Measurements from ENCODE around the gene TTLL11.

The TTLL11 gene

DNA sequence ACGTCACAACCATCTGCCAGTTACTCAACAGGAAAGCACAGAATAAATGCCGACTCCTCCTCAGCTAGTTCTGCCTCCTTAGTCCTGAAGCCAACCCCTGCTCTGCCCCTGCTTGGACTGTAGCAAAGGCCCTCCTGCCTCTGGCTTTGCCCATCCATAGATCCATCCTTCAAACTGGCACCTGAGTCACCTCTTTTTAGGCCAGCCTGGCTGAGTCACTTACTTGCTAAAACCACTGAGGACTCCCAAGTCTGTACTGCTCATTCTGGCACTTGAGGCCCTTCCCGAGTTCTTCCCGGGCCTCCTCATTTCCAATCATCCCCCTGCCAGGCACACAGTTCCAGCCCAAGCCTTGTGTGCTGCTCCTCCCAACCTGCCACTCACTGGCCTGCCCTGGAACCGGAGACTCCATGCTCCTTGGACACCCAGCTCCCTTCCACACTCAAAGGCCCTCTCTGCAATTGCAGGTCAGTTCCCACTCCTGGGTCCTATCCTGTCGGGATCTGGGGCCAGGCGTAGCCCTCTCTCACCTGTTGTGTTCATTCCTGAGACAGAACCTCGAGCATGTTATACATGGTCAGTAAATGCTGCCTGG is 221.6 kb downstream of the TTLL11 start:
- DNase-seq, result no peak

DNA sequence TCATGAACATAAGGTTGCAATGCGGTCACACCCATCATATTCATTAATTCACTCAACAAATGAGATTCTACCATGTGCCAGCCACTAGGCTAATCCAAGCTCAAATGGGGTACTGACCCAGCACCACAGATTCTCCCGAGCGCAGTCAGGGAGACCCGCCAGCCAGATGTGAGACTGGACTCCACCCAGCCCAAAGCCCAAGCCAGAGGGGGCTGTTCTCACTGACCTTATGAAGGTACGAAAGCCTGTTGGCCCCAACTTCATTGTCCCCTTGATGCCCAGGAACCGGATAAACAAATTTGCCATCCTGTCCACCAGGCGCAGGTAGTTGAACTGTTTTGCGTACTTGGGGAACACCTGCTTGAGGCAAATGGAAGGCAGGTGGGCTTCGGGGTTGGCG is 222.8 kb downstream of the TTLL11 start:
- no peak for DNase-seq

DNA sequence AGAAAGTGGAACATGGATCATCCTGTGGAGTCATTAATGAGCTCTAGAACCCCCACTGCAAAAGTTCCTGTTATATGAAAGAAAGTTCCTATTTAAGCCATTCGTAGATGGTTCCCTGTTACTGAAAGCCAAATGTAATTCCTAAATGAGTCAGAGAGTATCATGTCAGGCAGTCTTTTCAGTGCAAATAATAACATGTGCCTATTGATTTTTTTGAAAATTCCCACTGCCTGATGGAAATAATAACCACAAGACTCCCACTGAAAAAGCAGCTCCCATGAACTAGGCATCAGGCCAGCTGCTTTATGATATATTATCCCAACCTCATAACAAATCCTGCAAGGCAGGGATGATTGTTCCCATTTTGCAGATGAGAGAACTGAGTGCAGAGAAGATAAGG is 224.5 kb downstream of the TTLL11 start:
- no peak for DNase-seq

DNA sequence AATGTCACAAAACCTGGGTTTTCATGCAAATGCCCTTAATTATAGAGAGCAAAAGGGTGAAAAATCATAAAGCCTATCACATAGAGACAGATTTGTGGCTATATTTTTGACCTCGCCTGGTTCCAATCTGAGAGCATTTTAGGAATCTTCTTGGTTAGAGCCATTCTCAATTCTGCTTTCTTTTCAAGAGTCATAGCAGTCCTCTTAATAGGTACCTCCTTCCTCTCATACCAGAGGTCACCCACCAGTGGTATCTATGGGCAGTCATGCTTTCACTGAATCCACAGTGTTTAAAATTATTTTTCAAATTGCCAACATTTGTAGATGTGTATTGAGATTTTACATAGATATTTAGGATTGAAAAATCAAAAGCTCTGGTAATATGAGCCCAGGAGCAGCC is 226.2 kb downstream of the TTLL11 start:
- DNase-seq, result no peak

DNA sequence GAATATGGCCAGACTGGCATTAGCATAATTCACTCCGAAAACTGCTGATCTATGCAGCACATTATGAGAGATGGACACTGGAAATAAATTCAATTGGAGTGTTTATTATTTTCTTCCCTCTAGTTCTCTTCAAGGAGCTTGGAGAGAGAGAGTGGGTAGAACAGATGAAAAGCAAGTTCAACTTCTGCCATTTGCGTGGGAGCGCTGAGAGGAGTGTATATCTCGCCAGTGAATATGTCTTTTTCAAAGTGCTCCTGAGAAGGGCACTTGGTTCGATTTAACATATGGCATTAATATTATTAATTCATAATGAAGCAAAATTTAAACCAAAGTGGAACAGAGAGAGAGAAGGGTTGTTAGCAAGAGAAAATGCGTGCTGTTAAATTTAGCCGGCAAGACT is 227.2 kb downstream of the TTLL11 start:
- DNase-seq, result no peak

DNA sequence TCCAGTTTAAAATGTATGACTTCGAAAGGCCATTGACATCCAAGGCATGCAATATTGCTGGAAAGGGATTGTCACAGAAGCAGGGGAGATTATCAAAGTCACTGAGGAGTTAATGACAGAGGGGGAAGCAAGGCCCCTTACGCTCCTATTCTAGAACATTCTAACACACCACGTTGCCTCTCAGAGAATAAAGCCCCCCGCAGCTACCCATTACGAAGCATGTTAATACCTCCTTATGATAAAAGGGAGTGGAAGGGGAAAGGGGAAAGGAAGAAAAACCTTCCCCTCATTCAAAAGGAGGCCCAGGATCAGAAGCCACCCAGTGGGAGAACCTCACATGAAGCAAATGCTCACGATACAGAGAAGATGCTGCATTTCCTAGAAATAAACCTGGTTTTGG is 228.0 kb downstream of the TTLL11 start:
- no peak for DNase-seq

DNA sequence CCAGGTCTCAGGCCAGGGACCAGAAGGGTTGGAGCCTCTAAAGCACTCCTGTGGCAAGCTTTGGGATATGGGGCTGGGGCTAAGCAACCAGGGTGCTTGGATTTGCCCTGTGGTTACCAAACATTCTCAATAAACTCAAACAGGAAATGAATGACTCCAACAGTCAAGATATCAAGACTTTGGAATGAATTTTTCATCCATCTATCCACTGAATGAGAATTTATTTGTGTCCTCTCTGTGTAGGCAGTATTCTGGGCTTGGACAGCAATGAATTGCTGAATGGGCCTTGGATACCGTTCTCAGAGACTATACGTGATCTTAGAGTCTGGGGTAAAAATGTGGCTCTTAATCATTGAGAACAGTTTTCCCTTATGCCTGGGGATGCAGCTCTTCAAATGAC is 229.2 kb downstream of the TTLL11 start:
- DNase-seq, result no peak

DNA sequence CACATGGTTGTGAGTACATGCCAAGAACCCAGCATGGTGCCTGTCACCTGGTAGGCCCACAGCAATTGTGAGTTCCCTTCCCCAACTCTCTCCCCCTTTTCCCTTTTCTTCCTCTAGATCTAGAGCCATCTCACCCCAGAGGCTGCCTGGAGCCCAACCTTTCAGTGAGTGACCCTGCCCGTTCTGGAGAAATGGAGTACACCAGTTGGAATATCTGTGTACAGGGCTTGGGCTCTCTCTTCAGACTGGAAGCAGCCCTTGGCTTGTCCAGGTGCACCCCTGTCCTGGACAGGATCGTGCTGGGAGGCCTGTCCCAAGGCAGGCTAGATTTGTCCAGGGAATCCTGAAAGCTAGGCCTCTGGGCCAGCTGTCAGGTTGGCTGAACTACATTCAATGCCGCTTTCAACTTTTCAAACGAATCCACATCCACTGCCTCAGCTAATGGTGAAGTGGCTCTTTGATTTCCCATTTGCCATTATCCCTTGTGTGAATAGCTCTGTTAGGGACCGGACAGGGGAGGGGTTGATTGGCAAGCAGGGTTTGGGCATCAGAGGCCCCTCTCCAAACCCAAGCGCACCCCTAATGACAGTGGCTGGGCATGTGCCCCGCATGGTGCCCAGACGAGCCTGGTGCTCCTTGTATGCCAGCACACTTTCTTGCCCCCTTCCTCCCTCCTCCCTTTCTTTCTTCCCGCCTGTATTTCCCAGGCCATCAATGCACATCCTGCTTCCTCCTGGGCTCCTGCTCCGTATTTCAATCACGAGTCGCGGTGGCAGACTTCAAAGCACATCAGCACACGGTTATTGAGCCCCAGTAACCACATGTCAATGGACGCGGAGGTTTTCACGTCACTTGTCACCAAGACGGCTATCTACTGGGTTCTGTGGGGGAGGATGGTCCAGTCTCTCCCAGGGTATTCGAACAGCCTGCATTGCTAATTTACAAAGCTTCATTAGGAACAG is 230.5 kb downstream of the TTLL11 start:
- no peak for DNase-seq

DNA sequence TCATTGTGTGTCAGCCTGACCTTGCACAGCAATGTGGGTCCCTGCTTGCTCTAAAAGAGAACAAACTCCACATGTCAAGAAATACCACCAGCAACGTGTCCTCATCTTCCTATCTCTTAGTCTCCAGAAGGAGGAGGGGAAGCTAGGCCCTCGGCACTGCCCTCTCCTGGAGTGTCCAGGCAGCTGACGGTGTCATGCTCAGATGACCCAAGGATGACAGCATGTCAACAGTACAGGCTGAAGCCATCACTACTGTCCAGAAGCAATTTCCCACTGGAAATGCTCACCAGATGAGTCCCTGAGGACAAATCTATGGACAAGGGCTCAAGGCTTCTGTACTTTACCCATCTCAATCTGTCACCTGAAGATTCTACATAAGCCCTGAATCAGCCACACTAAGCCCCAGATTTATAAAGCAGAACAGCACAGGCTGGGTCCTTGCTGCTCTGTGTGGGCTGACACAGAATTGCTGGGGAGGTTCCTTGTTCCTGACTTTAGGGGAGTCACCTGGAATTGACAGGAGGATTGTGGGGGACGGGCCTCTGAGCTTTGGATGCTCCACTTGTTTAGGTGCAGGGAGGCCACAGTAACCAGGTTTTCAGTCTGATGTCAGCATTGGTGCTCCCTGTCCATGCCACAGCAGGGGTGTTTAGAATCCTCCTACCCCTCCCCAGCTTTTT is 231.5 kb downstream of the TTLL11 start:
- DNase-seq, result no peak

DNA sequence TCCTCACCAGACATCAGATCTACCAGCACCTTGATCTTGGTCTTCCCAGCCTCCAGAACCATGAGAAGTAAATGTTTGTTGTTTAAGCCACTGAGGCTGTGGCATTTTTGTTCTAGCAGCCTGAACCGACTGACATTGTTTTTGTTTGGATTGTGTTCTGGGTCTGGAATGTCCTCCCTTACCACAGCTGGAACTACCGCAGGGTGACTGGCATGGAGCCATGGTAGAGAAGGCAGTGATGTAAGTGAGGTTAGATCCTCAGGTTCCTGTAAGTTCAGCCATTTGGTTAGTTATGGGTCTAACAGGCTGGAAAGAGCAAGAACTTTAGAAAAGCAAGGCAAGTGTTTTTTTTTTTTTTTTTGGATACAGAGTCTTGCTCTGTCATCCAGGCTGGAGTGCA is 232.4 kb downstream of the TTLL11 start:
- no peak for DNase-seq

DNA sequence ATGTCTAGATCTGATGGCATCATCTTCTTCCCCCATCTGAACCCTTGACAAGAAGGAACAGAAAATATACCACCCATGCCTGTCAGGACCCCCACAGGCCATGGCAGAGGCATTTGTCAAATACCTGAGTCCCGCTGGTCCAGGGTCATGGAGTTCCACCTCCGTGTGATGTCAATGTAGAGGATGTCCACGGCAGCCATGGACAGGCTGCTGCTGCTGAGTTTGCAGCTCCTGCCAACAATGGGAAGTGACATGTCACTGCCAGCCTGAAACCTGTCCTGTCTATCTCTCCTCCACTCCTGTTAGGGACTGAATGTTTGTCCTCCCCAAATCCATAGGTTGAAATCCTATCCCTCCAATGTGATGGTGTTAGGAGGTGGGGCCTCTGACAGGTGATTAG is 232.9 kb downstream of the TTLL11 start:
- DNase-seq, result no peak

DNA sequence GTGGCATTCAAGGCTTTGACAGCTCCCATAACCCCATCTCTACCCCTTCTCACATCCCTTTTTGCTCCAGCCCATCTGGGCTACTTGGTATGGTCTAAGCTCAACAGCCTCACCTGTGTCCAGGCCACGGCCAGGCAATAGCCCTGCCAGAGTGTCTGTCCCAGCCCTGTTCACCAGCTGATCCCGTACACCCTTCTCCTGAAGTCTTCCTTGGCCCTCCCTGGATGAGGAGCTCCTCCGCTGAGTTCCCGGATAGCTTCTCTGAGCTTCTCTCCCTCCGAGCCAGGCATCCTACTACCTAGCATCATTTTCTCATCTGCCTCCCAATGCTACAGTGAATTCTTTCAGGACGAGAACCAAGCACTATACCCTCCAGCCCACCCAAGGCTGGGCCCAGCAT is 233.5 kb downstream of the TTLL11 start:
- no peak for DNase-seq

DNA sequence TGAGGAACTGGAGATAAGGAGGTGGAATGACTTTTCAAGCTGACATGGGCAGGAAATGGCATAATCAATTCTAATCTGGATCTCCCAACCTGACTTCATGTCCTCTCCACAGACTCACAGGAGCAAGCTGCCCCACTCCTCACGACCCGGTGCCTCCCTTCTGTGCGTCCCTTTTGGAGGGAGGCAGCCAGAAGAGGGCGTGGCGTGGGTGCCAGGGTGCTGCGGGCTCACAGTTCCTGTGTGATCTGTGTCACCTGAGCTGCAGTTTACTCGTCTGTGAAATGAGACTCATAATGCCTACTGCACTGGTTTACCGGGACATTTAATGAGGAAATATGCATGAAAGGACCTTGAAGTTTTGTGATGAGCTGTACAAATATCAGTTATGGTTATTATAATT is 234.3 kb downstream of the TTLL11 start:
- DNase-seq, result no peak

DNA sequence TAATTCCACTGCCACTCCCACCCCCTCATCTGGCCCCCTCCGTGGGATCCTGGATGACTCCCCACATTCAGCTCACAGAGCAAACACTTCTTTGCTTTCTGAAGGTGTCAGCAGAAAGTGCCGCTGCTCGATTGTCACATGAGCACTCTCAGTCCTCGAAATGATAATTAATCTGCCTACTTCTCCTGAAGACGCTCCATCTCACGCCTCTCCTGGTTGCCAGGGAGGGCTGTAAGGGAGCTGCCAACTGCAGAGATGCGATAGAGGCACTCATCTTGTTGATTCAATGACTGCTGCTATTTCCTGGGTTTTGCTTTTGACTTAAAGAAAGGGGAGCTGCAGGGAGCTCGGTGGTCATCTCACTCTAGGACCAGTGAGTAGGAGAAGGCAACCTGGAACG is 235.2 kb downstream of the TTLL11 start:
- DNase-seq, result no peak

DNA sequence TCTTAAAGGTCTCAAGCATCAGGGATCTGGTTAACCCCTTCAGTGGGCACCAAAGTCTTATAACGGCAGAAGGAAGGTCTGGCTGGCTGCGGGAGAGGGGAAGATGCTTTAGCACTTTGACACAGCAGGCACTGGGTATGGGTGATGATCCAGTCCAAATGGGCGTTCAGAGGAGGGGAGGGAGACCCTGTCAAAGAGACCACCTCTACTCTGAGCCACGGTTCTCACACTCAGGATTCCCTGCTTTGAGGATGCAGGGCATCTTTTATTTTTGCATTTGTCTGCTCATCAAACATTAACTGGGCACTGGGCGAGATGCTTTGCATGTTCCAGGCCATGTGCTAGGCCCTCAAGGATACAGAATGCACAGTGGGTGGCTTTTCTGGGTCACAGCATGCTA is 237.6 kb downstream of the TTLL11 start:
- no peak for DNase-seq

DNA sequence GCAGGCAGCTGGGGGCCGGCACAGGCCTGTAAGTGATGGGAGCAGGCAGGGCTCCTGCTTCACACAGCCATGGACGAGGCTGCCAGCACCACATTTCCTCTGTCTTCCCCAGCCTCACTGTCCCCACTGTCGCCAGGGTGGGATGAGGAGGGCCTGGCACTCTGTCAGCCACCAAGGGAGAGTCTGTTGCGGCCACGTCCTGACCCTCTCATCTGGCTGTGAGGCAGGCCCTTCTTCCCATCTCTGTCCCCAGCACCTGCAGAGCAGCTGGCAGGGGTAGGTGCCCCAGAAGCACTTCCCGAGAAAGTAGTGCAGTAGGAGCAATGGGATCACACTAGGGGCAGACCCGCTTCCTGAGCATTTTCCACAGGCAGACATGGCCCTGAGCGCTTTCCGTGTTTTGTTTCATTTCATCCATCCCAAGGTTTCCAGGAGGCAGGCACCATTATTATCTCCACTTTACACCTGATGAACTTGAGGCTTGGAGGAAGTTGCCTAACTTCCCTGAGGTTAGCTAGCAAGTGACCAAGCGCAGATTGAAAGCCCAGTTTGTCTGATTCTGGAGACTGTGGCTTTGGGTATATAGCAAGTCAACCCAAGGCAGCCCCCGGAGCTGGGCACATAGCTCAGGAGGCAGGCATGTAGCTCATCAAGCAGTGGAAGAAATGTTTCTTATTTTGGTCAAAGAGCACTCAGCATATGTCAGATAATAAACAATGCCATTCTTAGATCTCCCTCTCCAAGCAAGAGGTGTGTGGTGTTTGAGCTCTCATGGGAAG is 239.3 kb downstream of the TTLL11 start:
- DNase-seq, result no peak

DNA sequence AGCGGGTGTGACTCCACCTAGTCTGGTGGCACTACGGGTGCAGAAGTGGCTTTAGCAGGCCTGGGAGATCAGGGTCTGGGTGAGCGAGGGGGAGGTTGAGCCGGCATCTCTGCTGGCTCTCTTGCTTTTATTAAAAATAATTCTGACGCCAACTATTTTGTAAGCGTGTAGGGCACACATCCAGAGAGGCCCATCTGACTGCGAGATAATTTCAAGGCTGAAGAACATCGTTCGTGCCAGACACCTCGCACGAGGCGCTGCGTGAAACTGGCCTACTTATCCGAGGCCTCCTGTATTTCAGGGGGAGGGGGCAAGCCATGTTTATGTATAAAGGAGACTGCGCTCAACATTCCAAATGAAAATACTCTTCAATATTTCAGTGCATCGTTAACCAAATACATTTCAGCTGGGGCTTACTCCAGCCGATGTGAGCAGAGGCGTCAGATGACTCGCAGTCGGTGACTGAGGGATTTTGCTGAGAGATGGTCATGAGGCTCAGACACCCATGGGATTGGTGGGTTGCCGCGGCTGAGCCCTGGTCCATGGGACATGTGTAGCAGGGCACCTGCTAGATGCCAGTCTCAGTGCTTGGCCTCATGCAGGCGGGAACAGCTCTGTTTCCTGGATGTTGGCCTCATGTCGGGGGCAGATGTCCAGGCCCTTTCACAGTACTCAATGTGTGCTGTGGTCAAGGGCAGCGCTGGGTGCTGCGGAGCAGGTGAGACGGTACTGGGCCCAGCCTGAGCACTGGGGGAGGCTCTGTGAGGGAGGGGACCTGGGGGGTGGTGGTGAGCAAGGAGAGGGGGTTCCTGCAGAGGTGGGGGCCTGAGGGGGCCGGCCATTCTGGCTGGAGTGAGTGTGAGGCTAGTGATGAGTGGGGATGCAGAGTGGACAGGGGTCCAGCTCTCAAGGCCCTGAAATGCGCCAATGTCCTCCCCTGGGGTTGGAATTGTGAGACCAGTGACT is 240.2 kb downstream of the TTLL11 start:
- no peak for DNase-seq

DNA sequence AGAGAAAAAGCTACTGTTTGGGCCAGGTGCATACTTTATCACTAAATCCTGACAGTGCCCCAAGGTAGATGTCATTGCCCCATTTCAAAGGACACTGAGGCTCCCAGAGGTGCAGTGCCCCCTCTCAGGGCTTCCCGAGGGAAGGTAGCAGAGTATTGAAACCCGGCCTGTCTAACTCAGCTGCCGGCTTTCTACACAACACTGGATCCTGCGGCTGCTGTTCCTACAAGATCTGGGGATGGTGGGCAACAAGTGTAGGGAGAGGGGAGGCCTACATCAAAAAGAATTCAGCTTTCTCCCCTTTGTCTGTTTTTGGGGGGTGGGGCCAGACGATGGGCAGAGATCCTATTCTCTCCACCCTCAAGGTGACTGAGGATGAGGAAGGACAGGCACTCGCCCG is 240.9 kb downstream of the TTLL11 start:
- no peak for DNase-seq

DNA sequence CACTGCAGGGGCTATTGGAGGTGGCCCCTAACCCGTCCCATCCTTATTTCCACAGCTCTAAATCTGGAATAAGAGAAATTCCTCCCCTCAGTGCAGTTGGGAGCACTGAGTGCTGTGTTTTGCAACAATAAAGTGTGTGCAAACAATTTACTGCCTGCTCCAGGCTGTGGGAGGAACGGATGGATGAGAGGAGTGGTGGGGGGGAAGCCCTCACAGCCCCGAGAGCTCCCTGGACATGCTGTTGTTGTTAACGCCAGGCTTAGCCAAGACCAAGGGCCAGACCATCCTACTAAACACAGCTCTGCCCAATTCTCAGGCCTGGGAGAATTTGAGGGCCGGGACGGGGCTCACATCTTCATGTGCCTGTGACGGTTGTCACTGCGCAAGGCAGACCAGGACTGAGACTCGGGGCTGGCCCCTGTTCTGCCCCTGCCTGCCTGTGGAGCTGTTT is 241.4 kb downstream of the TTLL11 start:
- DNase-seq, result no peak

DNA sequence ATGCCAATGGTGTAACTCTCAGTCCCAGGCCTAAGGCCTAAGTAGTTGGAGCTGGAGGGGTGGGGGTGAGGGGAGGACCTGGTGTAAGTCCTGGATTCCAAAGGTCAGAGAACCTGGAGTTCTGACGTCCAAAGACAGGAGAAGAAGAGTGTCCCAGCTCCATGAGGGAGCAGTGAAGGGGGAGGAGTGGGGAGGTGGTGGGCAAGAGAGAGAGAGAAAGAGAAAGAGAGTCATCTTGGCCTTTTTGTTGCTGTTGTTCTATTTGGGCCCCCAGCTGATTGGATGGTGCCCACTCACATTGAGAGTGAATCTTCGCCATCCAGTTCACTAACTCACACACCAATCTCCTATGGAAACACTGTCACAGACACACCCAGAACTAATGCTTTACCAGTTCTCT is 242.7 kb downstream of the TTLL11 start:
- no peak for DNase-seq

DNA sequence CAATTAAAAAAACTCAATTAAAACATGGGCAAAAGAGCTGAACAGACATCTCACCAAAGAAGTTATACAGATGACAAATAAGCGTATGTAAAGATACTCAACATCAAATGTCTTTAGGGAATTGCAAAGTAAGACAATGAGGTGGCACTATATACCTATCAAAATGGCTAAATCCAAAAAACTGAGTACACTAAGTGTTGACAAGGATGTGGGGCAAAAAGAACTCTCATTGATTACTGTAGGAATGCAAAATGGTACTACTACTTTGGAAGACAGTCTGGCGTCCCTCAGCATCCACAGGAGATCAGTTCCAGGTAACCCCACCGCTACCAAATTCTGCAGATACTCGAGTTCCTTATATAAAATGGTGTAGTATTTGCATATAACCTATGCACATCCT is 243.6 kb downstream of the TTLL11 start:
- no peak for DNase-seq

DNA sequence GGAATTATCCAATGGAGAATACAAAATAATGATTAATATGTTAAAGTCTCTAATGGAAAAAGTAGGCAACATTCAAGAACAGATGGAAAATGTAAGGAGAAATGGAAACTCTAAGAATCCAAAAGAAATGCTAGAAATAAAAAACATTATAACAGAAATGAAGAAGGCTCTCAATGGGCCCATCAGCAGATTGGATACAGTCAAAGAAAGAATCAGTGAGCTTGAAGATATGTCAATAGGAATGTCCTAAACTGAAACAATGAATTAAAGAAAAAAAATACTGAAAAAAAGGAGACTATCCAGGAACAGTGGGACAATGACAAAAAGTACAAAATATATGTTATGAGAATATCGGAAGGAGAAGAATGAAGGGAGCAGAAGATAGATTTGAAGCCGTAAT is 248.5 kb downstream of the TTLL11 start:
- no peak for DNase-seq

Data from activated CD4-positive, alpha-beta T cell treated with anti-CD3 and anti-CD28 coated beads, Interleukin-2, Interleukin-6, amounts not matched to agents 100 ng/mL and 50 ng/mL, durations not matched to agents 16 hours and 8 hours (primary cell).